Stimulated activated CD4-positive, alpha-beta T cell treated with anti-CD3 and anti-CD28 coated beads, Interleukin-4, amount 100 ng/mL, for 4 hours (primary cell): ENCODE results near the gene RAB9A.
"Not testable (repeated sequence)": the region's sequence is repeated elsewhere in the genome, so short reads cannot be mapped to it uniquely, and the experiment has no call there.

Experiments used
- DNase-seq, 2 experiments: peaks; one replicate each; pipeline ENCODE4 v3.0.0-alpha.2; 2020

RAB9A gene

GRCh38 chrX:13688958-13689740, at the start of gene RAB9A:
RAB9A (plus strand) TSS chrX:13689128; CDS start chrX:13708747, 19,619 bp downstream.
- DNase-seq, result peak; percentile 70 to 79

GRCh38 chrX:13641684-13642083, 47.2 kb upstream of the RAB9A start:
- not testable (repeated sequence) for DNase-seq

GRCh38 chrX:13645464-13646153, 43.3 kb upstream of the RAB9A start:
- DNase-seq, result no peak

- DNase-seq, result peak in 1 of 2 experiments; percentile 13
Observed at GRCh38 chrX:13646154-13646549, 42.8 kb upstream of the RAB9A start.

GRCh38 chrX:13647709-13648212, 41.2 kb upstream of the RAB9A start:
- peak; percentile 43 to 69 for DNase-seq

- not testable (repeated sequence) for DNase-seq
Observed at GRCh38 chrX:13648336-13648735, 40.6 kb upstream of the RAB9A start.

GRCh38 chrX:13649838-13650237, 39.1 kb upstream of the RAB9A start:
- DNase-seq, result no peak

DNA sequence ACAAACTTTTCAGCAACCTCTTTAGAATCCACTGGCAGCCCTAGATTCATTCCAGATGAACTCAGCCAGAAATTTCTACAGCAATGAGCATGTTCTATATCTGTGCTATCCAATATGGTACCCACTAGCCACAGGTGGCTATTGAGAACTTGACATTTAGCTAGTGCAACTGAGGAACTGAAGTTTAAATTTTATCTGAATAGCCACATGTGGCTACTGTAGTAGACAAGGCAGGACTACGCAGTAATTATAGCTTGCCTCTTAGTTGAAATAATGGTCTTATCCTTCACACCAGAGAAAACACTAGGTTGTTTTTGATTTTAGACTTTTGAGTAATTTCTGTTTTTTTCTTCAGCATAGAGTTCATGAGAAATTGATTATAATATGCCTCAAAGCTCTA, 38.6 kb upstream of the RAB9A start:
- DNase-seq, result no peak

DNA sequence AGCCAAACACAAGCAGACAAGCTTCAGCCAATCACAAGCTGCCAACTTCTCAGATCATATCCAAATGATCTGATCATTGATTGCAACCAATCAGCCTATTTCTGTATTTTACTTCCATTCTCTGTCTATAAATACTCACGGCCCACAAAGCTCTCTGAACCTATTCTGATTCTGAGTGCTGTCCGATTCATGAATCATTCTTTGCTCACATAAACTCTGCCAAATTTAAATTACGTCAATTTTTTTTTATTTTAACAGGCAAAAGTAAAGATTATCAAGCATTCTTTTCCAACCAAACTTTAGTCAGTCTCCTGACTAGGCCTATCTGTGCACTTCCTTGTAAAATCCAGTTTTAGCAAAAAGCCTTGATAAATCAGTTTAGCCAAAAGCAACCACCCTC, 37.8 kb upstream of the RAB9A start:
- no peak for DNase-seq

DNA sequence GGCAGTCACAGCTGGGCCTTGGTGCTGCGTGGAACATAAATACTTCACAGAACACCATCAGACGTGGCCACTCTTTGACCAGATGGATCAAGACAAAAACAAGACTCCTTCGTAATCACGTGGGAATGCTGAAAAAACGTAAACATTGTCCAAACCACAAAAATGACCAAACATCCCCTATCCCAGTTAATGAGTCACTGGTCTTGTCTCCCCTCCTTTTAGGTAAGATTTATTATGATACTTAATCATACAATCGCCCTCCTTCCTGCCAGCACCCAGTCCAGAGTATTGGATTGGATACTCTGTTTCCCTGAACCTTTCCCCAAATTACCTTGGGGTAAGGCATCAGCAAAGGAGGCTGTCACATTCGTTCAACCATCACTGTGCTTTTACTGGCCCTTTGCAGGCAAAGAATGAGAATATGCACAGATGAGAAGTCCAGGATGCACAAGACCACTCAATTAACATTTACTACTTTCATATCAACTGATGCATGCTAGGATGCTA, 36.6 kb upstream of the RAB9A start:
- DNase-seq, result no peak

DNA sequence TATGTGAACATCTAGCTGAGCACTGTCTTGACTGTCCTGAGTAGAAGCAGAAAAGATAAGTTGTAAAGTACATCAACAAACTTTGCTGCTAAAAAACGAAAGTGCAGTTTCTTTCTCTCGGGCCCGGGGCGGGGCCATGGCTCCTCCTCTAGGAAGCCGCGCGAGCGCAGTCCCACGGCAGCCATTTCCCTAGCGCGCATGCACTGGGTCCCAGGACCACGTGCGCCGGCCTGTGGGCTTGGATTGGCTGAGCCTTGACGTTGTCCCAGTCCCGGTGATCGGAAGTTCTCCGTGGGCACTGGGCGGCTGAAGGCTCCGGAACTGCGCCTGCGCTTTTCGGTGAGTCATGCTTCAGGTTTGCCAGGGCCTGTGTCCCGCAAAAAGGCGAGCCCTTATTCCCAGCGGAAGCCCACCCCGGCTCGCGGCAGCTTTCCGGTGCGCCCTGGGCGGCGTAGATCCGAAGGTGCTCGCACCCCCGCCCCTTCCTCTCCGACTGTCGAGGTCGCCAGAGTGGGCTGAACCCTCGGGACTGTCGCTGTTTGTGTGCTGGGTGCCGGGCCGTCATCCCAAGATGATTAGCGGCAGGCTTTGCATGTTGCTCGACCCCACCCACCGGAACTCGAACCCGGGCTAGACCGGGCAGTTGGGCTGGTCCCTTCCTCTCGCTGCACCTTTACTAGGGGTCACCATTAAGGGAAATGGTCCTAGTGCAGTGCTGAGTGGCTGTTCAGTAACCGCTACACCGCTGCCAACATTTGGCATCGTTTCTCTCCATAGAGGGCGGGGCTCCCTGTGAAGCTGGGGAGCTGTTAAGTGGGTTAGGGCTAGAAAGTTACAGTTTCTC, 35.9 kb upstream of the RAB9A start, which contains the start of gene TCEANC:
TSS of gene TCEANC (plus strand) at position 292 of the 844 bp plus-strand sequence. CDS start 9,368 bp downstream, outside the sequence.
- peak; percentile 83 to 93 for DNase-seq

DNA sequence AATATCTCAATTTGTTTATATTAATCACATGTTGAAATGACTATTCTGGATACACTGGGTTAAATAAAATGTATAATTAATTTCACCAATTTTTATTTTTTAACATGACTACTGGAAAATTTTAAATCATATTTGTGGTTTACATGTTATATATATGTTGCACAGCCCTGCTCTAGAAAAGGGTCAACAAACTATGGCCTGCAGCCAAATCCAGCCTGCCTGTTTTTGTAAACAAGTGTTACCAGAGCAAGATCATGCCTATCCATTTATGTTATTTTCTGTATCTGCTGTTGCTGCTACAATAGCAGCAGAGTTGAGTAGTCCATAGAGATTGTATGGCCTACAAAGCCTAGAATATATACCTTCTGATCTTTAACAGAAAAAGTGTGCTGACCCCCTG, 34.8 kb upstream of the RAB9A start:
- DNase-seq, result no peak

DNA sequence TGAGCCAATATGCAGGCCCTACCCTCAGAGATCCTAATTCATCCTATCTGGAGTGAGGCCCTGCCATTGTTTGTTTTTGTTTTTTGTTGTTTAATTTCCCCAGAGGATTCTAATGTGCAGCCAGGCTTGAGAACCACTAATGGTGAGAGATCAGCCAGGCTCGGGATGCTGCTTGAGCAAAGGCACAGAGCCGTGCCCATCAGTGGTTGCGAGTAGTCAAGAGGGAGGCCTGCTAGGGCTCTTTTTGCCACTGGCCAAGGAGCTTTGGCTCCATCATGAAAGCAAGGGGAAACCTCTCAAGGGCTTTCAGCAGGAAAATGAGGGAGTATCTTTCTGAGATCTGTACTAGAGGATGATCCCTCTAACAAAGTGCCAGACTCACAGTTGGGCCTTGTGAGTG, 33.3 kb upstream of the RAB9A start:
- DNase-seq, result no peak

GRCh38 chrX:13658602-13659001, 30.3 kb upstream of the RAB9A start:
- no peak for DNase-seq

- DNase-seq, result no peak
Observed at GRCh38 chrX:13659063-13659462, 29.9 kb upstream of the RAB9A start.

DNA sequence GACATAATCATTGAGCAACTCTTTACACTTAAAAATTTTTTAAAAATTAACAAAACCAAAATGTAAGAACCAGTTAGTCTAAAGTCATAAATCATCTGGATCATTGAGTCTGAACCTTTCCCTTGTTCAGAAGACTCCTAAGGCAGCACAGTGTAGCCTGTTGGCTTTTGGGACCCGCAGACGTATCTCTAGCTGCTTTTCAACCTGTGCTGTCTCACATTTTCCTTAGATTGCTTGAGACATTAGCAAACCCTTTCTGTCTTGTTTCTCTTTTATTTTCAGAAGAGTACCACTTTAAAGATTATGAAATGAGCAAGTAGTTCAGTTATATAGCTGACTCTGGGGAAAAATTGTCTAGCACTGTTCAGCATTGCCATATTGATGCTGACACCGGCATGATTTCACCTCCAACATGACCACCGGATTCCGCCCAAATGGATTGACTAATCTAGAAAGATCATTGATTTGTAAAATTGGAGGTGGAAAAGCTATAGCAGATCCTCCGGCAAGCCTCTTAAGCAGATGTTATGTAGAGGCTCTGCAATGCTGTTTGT, 27.1 kb upstream of the RAB9A start:
- no peak for DNase-seq

- no peak for DNase-seq
Observed at GRCh38 chrX:13662355-13662791, 26.6 kb upstream of the RAB9A start.

- no peak for DNase-seq
Observed at GRCh38 chrX:13664020-13664419, 24.9 kb upstream of the RAB9A start.

DNA sequence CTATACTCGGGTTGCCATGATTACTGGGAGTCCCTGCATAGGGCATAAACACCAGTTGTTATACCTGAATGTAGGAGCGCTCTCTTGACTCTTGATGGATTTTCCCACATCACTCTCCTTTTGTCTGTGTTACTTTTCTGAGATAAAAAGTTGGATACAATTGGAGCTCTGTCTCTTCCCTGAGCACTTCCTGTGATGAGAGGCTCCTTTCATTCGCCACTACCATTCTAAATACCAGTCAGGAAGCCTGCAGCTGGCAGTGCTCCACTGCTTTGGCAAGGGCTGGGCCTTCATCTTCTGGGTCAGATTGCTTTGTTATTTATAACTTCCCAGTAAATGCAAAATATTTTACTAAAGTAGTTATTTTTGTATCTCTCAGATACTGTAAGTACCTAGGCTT, 22.1 kb upstream of the RAB9A start:
- DNase-seq, result no peak

GRCh38 chrX:13667919-13668318, 21.0 kb upstream of the RAB9A start:
- no peak for DNase-seq

- peak; percentile 34 to 58 for DNase-seq
Observed at GRCh38 chrX:13669246-13669737, 19.6 kb upstream of the RAB9A start.

- not testable (repeated sequence) for DNase-seq
Observed at GRCh38 chrX:13669755-13670154, 19.2 kb upstream of the RAB9A start.
